PFSK-1 (cell line): ENCODE data around the gene COPG2.

Experiments used
- POLR2AphosphoS5 ChIP-seq: IDR thresholded peaks from 2 replicates; pipeline ENCODE4 v1.6.1; 2012; ENCODE audit warnings: low read depth, mild to moderate bottlenecking, control low read depth, low read length, moderate library complexity
- SIN3A ChIP-seq: IDR thresholded peaks from 2 replicates; pipeline ENCODE4 v1.6.1; 2012; ENCODE audit warnings: mild to moderate bottlenecking, low read length, moderate library complexity, borderline replicate concordance; ENCODE audit not compliant: insufficient read depth
- TAF1 ChIP-seq: IDR thresholded peaks from 2 replicates; pipeline ENCODE4 v1.6.1; 2012; ENCODE audit warnings: low read length, control low read depth, borderline replicate concordance; ENCODE audit not compliant: insufficient read depth

GRCh38 chr7:130553398-130554029 lies 115.0 kb downstream of the COPG2 start:
- TF ChIP-seq POLR2AphosphoS5 (no peak), SIN3A (no peak), TAF1 (no peak)
